Measurements from ENCODE around the gene RALGPS1.

The RALGPS1 gene

DNA sequence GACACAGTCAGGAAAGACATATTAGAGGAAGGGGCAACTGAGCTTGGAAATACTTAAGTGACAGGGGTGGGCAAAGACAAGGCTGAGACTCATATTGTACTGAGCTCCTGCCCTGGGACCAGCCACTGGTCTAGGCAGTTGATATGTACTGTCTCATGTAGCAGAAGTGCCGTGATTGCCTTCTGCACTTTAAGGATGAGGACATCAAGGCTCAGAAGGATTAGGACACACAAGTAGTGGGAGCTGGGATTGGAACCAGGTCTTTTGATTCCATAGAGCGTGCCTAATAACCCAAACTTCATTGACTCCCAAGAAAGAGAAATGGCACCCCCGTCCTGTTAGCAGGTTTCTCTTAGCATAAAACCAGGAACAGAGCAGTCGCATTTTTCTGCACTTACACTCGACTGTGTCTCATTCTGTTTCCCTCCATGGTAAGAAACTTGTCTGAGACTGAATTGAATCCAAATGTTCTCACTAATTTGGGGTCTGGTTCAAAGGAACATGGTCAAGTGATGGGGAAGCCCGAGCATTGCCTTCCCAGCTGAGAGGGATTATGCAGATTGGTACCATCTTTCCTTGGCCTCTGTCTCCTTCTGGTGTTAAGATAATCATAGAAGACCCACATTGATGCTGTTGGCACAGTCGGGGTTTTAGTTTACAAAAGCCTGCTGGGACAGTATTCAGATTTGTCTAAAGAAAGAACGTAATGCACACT lies 137.5 kb downstream of the RALGPS1 start:
- no peak for DNase-seq (ENCODE audit: low read depth in 1 of 2, low spot score in 1 of 2)

DNA sequence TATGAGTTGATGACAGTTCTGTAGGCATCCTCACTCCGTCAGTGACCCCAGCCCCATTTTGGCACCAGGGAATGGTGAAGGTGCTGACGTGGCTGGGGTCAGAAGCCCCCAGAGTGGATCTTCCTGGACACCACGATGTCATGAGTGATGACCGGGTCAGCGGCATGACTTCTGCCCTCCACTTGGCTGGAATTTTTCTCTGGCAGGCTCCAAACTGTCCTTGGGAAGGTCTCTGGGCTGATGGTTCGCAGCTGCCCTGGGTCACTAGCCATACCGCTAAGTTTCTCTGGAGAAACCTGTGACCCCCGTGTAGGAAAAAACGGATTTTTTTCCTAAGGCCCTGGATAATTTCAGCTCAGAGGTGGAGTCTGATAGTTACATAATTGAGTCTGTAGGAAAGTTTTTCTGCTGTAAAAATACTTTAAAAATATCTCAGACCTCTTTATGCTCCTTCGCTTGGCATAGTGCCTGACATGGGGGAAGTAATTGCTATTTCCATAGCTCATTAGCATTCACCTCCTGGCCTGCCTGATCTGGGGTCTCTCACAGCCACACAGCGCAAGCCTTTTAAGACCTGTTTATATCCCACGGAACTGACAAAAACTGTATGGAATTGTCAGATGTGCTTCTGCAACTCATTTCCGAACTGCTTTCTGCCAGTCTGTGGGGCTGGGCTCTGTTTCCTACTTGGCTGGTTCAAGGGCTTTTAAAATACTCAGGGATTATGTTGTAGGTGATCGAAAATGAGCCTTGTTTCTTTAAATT lies 138.7 kb downstream of the RALGPS1 start:
- DNase-seq (ENCODE audit: low read depth in 1 of 2, low spot score in 1 of 2), result no peak

- no peak for DNase-seq (ENCODE audit: low read depth in 1 of 2, low spot score in 1 of 2)
Observed at GRCh38 chr9:127053960-127054359, 139.4 kb downstream of the RALGPS1 start.

DNA sequence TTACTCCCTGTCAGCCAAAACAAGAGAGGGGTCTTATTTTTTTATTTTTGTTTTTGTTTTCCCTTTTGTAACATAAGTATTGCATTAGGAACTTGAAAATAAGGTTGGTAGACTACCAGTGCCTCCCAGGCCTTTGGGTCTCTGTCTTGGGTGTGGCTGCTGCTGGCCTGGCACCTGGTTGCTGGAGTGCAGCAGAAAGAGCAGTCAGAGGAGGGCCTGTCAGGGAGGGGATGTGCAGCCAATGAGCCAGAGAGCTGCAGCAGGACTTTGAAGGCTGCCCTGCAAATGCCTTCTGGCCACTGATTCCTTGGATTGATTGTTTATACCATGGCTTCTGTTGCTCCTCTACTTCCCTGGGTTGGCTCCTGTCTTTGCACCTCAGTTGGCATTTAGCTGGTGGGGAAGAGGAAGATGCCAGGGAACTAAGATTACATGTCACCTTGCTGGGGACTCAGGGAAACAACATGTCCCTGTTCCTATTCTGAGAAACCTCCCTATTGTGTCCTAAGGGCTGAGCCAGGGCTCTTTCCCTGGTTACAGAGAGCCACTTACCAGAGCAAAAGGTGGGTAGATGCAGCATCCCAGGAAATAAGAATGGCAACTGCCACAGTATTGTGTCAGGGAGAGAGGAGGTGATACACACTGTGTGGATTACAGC lies 141.3 kb downstream of the RALGPS1 start:
- DNase-seq (ENCODE audit: low read depth in 1 of 2, low spot score in 1 of 2), result no peak

DNA sequence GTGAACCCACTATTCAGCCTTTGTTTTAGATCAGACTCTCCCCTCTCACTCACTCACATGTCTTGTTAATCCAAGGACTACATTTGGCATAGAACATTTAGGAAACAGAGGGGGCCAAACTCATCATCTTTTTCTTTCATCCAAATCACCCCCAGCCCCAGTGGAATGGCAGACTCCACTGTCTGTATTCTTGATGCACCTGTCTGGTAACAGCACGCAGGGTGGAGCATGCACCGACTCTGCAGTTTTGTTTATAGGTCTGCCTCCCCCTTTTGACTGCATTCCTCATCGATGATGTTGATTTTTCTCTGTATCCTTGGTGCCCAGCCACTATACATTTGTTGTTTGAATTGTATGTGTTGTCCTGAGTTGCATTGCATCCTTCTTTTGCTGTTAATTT lies 141.9 kb downstream of the RALGPS1 start:
- no peak for DNase-seq (ENCODE audit: low read depth in 1 of 2, low spot score in 1 of 2)

- DNase-seq (ENCODE audit: low read depth in 1 of 2, low spot score in 1 of 2), result no peak
Observed at GRCh38 chr9:127058011-127058644, 143.5 kb downstream of the RALGPS1 start.

- DNase-seq (ENCODE audit: low read depth in 1 of 2, low spot score in 1 of 2), result no peak
Observed at GRCh38 chr9:127058645-127059021, 144.1 kb downstream of the RALGPS1 start.

GRCh38 chr9:127059030-127059429 lies 144.4 kb downstream of the RALGPS1 start:
- no peak for DNase-seq (ENCODE audit: low read depth in 1 of 2, low spot score in 1 of 2)

- no peak for DNase-seq (ENCODE audit: low read depth in 1 of 2, low spot score in 1 of 2)
Observed at GRCh38 chr9:127059765-127060361, 145.3 kb downstream of the RALGPS1 start.

GRCh38 chr9:127061411-127061810 lies 146.8 kb downstream of the RALGPS1 start:
- no peak for DNase-seq (ENCODE audit: low read depth in 1 of 2, low spot score in 1 of 2)

DNA sequence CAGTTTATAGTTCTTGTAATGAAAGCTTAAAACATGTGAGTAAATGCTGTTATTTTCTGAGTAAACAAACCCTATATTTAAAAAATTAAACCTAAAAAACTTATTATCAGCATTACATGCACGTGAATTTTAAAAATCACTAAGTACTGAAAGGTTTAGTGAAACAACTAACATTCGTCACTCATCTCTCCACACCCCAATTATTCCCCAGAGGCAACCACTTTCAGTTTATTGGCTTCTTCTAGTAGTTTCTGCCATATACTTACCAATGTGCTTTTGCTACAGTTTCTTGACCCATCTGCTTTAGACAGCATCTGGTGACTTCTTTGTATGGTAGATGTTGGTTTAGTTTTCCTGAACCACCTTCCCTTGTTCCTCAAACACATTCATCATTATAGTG lies 149.8 kb downstream of the RALGPS1 start:
- no peak for DNase-seq (ENCODE audit: low read depth in 1 of 2, low spot score in 1 of 2)

DNA sequence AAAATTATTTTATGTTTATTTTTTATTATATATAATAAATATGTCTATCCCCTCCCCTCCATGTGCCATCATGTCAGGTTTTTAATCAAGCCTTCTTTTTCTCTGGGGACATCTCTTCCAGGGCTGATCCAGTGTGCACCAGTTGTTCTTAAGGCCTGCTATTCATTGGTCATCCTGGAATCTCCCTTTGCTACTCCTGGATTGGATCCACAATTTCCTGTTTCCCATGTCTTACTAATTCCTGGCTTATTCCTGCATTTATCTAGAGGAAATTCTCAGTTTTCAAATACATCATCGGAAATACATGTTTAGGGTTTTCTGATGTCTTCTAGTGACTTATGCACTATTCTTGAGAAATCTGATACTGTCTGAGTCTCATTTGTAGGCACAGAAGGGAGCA lies 151.0 kb downstream of the RALGPS1 start:
- DNase-seq (ENCODE audit: low read depth in 1 of 2, low spot score in 1 of 2), result no peak

DNA sequence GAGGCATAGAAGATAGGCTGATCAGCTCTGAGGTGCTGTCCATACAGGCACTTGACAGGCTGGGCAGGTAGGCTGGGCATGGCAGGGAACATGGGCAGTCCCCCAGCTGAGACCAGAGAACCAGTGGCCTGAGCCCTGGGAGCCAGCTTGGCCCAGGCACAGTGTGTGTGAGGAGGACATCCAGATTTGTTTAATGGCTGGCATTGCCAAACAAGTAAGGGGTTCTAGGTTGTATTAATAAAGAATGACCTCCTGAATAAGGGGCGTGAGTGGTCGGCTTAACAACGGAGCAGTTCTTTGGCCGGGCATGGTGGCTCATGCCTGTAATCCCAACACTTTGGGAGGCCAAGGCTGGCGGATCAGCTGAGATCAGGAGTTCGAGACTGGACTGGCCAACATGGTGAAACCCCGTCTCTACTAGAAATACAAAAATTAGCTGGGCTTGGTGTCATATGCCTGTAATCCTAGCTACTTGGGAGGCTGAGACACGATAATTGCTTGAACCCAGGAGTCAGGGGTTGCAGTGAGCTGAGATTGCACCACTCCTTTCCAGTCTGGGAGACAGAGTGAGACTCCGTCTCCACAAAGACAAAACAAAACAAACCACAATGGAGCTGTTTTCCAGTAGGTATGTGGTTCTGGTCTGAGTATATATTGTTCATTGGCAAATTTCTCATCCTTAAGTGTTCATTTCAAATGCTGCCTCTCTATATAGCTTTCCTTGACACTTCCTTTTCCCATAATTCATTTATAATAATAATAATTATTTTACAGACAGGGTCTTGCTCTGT lies 151.7 kb downstream of the RALGPS1 start:
- no peak for DNase-seq (ENCODE audit: low read depth in 1 of 2, low spot score in 1 of 2)

- no peak for DNase-seq (ENCODE audit: low read depth in 1 of 2, low spot score in 1 of 2)
Observed at GRCh38 chr9:127066851-127067136, 152.2 kb downstream of the RALGPS1 start.

DNA sequence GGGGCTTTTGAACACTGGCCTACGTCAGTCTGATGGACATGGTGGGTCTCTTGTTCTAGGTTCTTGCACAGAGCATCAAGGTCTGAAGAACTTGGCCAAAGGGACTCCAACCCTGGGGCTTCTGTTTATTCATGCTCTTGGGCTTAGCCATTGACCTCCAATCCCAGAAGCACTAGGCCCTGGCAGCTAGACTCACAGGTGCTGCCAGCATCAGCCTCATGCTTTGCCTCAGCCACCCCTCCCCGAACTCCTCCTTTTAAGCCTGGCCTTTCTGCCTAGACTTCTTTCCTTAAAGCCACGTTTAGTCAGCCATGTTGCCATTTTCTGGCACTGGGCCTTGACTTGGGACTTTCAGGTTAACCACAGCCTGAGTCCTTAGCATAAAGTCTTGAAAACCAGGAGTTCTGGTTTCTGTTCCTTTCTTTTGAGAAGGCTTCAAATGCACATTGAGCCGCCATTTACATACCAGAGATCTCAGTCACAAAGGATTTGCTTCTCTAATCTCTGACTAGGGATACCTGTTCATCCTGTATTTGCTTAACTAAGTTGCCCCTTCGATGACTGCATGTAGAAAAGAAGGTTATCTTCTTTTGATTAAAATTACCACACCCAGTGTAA lies 153.1 kb downstream of the RALGPS1 start:
- DNase-seq (ENCODE audit: low read depth in 1 of 2, low spot score in 1 of 2), result no peak

DNA sequence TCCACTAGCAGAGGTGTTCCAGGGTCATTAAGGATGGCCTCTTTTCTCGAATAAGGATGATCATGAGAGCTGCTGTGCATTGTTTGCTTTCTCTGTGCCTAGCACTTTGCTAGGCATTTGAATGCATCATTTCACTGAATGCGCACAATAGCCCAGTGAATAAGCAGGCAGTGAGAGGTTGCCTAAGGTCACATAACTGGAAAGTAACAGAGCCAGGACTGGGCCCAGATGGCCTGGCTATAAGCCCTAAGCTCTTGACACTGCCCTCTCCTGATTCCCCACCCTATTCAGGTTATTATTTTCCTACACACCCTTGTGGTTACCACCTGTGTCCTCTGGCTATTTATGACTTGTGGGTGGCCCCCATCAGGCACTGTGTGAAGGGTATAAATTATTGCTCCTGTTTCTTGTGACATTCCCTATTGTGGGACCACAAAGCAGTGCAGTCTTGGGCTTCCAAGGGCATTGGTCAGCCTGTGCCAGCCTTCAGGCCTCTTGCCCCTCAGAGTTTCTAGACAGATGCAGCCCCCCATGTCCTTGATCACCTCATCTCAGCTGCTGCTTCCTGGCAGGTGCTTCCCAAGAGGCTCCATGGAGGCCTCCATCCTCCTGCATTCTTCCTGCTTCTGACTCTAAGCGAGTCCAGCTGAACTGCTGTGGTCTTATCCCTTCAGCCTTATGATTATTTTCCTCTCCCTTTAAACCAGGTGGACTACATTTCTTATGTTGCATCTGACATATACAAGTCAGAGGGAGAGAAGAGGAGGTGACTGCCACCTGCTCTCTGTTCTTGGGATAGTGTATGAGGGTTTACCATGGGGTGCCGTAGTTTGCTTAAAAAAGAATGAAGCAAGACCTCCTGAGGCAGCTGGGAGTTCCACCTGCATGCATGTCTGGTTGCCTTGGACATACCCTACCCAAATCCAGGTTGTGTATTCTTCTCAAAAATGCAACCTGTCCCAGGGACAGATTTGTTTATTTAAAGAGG lies 160.3 kb downstream of the RALGPS1 start:
- DNase-seq (ENCODE audit: low read depth in 1 of 2, low spot score in 1 of 2), result no peak

GRCh38 chr9:127075624-127076372 lies 161.2 kb downstream of the RALGPS1 start:
- no peak for DNase-seq (ENCODE audit: low read depth in 1 of 2, low spot score in 1 of 2)

GRCh38 chr9:127076860-127077643 lies 162.5 kb downstream of the RALGPS1 start:
- no peak for DNase-seq (ENCODE audit: low read depth in 1 of 2, low spot score in 1 of 2)
